NK-92 (cell line): ENCODE data around the gene ARHGAP33.

Experiments used
- DNase-seq: peaks from one replicate; lab custom pipeline; 2025; ENCODE audit not compliant: unreplicated experiment; lab: John Stamatoyannopoulos, UW

The ARHGAP33 gene

DNA sequence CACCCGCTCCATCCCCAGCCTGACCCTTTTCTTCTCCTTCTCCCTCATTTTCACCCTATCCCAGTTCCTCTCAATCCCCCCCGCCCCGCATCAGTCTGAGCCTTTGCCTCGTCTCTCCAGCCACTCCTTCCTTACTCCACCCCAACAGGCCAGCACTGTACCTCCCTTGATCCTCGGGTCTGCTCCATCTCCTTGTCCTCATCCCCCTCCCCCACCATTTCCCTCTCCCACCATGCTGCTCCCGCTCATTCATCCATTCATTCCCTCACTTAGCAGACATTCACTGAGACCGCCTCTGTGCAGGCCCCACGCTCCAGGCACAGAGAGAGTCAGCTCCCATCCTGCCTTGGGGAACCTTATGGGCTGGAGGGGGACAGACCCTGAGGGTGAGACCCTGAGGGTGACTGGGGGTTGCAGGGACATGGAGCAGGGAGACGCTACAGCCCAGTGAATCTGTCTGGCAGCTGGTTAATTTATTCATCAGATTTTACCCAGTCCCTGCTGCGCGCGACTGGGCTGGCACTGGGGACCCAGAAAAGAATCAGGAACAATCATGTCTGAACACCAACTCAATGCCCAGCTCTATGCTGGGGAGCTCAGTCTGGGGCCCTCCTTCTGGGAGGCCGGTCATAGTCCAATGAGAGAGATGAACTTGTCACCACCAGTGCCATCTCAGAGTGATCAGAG lies 881 bp downstream of the ARHGAP33 start:
- DNase-seq: no peak

DNA sequence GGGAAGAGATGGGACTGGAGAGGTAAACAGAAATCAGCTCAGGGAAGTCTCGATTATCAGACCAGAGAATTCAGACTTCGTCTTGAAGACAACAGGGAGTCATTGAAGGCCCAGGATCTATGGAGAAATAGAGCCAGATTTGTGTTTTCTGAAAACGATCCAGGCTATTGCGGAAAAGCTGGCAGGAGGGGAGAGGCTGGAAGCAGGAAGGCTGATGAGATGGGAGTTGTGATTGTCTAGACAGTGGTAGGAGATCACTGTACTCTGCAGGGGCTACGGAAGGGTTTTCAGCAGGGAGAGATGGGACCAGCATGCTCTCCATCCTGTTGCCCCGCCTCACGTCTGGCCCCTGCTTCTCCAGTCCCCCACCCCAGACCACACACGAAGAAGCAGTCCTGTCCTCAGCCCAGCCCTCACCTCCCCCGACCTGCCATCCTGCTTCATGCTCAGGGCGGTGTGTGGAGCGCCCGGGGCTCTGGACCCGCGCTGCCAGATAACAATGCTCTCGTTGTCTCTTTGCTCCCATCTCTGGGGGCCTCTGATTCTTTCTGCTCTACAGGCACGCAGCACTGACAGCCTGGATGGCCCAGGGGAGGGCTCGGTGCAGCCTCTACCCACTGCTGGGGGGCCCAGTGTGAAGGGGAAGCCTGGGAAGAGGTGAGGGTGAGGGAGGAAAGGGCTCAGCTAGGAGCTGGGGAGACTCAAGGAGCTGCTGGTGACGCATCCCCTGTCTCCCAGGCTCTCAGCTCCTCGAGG lies 1.9 kb downstream of the ARHGAP33 start:
- DNase-seq: no peak

DNA sequence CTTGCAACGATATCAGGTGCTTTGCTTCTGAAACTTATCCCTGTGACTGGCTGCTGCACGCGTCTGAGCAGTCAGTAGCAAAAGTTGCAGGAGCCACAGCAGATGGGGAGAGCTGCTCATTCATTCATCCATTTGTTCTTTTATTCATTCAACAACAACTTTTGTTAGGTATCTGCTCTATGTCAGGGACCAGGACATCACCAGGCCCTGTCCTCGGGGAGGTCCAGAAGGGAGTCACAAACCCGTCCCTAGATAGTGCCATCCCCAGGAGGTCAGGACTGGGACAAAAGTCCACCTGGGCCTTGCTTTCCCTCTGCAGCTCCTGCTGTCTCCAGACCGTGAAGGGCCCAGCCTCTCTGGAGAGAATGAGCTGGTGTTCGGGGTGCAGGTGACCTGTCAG lies 2.6 kb downstream of the ARHGAP33 start:
- no peak for DNase-seq

DNA sequence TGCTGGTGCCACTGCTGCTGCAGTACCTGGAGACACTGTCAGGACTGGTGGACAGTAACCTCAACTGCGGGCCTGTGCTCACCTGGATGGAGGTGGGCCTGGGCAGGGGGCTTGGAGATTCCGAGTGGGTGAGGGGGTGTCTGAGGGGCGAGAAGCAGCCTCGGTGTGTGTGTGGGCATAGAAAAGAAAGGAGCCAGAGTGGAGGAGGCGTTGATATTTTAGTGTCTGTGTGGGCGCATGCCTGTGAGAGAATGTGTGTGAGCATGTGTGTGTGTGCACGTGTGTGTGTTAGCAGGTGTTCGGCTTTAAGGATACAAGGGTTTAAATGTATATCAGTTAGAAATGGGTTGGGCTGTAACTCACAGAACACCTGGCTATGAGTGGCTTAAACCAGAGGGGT lies 3.7 kb downstream of the ARHGAP33 start:
- no peak for DNase-seq

DNA sequence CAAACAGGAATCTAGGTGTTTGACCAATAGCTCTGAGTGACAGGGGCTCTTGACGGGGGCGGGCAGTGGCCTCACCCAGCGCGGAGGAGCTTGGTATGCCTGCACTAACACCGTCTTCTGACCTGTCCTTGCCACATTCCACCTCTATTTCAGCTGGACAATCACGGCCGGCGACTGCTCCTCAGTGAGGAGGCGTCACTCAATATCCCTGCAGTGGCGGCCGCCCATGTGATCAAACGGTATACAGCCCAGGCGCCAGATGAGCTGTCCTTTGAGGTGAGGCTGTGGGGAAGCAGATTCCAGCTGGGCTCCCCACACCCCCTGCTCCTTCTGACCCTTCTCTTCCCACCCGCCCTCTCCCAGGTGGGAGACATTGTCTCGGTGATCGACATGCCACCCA lies 4.7 kb downstream of the ARHGAP33 start:
- no peak for DNase-seq

DNA sequence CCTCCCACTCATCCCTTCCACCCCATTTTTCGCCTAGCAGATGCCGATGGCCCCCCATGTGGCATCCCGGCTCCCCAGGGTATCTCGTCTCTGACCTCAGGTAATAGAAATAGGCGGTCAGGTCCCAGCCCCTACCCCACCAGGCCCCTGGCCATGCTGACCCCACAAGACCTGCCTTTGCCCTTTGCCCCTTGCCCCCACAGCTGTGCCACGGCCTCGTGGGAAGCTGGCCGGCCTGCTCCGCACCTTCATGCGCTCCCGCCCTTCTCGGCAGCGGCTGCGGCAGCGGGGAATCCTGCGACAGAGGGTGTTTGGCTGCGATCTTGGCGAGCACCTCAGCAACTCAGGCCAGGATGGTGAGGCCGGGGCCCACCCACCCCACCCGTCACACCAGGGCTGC lies 5.4 kb downstream of the ARHGAP33 start:
- no peak for DNase-seq

DNA sequence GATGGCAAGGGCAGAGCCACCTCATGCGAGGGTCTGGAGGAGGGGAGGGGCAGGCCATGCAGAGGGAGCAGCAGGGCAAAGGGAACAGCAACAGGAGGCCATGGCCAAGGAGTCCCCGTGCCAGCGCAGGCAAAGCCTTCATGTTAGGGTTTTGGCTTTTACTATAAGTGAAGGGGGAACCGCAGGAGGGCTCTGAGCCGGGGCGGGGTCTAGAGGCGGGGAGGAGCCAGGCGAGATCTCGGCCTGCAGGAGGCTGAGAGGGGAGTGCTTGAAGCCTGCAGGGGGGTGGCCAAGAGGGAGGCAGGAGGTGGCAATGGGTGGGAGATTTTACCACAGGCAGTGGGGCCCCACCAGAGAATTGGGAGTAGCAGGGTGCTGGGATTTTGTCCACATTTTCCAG lies 6.3 kb downstream of the ARHGAP33 start:
- DNase-seq: no peak

DNA sequence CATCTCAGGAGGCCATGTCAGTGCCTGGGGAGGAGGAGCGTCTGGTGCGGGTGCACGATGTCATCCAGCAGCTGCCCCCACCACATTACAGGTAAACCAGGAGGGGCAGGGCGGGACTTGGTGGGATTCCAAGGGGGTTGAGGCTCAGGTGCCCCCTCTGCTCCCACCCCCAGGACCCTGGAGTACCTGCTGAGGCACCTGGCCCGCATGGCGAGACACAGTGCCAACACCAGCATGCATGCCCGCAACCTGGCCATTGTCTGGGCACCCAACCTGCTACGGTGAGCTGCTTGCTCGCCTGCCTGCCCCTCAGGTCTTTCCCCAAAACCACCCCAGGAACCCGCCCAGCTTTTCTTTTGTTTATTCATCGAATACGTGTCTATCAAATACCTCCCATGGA lies 7.2 kb downstream of the ARHGAP33 start:
- DNase-seq: no peak

DNA sequence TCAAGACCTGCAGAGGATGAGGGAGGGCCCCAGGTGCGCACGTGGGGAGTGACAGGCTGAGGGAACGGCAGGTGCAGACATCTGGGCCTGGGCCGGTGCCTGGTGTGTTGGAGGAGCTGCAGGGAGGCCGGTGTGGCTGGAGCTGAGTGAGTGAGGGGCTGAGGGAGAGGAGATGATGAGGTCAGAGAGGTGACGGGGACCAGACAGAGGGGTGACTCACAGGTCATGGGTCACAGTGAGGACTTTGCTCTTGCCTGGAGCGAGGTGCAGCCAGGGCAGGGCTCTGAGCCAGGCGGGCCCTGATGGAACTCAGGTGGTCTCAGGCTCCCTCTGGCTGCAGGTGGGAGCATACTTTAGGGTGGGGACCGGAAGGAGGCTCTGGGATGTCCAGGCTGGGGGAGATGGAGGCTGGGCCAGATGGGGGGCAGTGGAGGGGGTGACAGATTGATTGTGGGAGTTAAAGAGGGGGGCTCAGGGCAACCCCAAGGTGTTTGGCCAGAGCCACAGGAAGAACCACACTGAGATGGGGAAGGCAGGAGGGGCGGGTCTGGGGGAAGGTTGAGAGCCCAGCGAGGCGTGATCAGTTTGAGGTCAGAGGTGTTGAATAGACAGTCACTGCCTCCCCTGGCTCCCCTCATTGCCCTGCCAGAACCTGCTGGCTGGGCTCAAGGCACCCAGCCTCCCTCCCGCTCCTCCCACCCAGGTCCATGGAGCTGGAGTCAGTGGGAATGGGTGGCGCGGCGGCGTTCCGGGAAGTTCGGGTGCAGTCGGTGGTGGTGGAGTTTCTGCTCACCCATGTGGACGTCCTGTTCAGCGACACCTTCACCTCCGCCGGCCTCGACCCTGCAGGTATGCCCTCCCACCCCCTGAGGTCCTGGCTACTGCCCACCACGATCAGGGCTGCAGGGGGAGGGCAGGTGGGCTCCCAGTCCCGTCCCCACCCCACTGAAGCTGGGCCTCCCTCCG lies 8.4 kb downstream of the ARHGAP33 start:
- no peak for DNase-seq

DNA sequence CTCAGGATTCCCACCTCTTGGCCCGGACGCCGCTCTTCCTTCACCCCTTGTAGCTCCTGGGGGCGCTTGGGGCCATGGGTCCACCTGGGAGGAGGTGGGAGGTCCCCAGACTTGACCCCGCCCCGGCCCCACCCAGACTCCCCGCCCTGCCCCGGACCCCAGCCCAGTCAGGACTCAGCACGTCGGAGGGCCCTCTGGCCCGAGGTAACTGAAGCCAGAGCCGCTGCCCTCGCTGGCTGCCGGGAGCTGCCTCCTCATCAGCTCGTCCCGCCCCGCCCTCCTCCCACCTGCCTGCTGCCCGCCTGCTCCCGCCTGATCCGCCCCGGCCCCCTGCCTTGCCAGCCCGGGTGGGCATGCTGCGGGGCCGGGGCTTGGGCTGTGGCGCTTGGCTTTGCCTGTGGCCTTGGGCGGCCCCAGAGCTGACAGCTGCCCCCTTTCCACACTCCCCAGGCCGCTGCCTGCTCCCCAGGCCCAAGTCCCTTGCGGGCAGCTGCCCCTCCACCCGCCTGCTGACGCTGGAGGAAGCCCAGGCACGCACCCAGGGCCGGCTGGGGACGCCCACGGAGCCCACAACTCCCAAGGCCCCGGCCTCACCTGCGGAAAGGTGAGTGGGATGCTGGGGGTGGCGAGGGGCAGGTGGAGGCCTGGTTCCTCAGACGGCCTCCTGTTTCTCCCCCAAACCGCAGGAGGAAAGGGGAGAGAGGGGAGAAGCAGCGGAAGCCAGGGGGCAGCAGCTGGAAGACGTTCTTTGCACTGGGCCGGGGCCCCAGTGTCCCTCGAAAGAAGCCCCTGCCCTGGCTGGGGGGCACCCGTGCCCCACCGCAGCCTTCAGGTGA lies 9.4 kb downstream of the ARHGAP33 start:
- no peak for DNase-seq

DNA sequence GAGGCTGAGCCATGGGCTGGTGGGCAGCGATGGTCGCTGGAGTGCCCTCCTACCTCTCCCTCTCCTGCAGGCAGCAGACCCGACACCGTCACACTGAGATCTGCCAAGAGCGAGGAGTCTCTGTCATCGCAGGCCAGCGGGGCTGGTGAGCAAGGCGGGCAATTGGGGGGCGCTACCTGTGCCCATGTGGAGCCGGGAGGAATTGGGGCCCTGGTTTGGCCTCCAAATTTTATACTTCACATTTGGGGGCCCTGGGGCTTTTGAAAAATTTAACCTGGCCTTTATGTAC lies 9.9 kb downstream of the ARHGAP33 start:
- no peak for DNase-seq

DNA sequence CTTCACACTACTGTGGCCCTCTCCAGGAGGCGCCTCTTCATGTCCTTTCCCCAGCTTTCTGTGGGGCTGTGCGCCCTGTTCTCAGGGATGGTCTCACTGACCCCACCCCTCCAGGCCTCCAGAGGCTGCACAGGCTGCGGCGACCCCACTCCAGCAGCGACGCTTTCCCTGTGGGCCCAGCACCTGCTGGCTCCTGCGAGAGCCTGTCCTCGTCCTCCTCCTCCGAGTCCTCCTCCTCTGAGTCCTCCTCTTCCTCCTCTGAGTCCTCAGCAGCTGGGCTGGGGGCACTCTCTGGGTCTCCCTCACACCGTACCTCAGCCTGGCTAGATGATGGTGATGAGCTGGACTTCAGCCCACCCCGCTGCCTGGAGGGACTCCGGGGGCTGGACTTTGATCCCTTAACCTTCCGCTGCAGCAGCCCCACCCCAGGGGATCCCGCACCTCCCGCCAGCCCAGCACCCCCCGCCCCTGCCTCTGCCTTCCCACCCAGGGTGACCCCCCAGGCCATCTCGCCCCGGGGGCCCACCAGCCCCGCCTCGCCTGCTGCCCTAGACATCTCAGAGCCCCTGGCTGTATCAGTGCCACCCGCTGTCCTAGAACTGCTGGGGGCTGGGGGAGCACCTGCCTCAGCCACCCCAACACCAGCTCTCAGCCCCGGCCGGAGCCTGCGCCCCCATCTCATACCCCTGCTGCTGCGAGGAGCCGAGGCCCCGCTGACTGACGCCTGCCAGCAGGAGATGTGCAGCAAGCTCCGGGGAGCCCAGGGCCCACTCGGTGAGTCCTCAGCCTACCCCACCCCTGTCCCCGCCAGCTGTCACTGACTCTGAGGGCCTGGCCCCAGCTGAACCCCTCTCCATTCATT lies 11.2 kb downstream of the ARHGAP33 start:
- no peak for DNase-seq

DNA sequence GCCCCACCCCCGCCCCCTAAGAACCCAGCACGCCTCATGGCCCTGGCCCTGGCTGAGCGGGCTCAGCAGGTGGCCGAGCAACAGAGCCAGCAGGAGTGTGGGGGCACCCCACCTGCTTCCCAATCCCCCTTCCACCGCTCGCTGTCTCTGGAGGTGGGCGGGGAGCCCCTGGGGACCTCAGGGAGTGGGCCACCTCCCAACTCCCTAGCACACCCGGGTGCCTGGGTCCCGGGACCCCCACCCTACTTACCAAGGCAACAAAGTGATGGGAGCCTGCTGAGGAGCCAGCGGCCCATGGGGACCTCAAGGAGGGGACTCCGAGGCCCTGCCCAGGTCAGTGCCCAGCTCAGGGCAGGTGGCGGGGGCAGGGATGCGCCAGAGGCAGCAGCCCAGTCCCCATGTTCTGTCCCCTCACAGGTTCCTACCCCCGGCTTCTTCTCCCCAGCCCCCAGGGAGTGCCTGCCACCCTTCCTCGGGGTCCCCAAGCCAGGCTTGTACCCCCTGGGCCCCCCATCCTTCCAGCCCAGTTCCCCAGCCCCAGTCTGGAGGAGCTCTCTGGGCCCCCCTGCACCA lies 11.9 kb downstream of the ARHGAP33 start:
- no peak for DNase-seq

DNA sequence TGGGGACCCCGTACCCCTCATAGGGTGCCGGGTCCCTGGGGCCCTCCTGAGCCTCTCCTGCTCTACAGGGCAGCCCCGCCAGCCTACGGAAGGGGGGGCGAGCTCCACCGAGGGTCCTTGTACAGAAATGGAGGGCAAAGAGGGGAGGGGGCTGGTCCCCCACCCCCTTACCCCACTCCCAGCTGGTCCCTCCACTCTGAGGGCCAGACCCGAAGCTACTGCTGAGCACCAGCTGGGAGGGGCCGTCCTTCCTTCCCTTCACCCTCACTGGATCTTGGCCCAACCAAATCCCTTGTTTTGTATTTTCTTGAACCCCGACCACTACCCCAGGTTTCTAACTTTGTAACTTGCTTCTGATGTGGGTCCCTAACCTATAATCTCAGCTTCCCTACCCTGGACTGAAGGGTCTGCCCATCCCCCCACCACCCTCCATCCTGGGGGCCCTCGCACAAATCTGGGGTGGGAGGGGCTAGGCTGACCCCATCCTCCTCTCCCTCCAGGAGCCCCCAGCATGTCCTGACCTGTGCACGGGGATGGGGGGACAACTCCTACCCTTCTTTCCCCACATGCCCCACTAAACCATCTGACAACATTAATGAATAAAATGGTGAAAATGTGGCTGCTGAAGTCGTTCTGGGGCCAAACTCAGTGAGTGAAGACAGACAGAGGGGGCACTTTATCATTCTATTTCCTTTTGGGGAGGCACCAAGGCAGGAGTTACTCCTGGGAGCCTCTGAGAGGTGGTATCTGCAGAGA lies 13.0 kb downstream of the ARHGAP33 start:
- DNase-seq: no peak

DNA sequence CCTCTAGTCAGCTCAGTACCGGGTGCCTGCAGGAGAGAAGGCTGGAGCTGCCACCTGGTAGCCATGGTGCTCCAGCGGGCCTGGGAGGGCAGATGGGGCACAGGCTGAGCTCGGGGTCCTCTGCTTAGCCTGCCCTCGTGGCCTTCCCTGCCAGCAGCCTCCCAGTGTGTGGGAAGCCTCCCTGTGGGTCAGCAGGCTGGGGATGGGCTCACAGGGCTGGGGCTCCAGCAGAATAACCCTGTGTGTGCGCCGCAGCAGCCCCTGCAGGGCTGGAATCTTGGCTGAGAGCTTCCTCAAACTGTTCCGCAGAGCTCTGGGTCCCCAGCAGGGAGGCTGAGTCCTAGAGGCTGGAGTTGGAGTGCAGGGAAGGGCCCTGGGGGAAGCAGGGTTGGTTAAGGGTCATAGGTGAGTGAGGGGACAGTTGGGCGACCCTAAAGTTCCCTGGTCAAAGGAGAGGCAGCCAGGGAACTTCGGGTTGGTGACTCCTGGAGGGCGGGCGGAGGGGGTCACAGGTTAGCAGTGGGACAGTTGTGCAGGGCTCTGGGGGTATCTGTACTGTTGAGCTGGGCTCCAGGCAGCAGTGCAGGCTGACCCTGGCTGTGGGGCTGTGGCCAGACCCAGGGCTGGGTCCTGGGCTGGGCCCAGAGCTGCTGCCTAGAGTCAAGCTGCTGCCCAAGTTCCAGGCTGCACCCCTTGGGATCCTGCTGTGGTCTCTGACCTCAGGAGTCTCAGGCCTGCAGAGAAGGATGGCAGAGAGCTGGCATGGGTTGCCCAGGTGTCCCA lies 14.0 kb downstream of the ARHGAP33 start:
- no peak for DNase-seq

DNA sequence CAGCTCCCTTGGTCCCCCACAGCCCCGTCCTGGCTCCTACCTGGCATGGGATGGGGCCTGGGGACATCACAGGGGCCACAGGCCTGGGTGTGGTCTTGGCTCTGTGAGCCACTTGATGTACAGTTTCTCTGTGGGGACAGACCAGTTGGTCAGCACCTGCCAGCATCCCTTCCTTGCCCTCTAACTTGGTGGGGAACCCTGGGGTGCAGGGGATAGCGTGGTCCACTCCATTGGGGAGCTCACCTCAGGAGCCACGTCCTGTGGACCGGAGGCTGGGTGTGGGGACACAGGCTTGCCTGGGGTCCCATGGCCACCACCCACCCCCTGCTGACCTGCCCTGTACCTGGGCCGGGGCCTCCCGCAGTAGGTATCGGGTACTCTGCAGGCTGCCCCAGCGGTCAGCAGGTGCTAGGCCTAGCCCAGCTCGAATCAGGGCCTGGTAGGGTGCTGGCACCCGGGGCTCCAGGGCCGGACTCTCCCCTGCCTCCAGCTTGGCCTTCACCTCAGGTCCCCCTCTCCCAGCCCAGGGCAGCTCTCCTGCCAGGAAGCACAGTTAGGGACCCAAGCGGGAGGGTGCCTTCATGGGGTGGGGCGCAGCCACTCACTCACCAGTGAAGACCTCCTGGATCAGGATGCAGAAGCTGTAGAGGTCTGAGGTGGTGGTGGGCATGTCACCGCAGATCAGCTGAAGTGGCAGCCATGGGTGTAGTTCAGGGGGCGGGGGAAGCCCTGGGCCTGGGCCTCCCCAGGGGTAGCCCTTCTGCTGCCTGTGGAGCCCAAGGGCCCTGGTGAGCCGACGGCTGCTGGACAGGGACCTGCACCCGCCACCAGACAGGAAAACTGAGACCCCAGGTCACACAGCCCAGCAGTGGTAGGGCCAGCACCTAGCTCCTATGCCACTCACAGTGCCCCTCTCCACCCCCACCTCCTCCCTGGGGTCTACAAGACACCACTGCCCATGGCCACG lies 14.9 kb downstream of the ARHGAP33 start:
- no peak for DNase-seq
